ENCODE measurements around the gene GLRX2.
A peak's percentile ranks its signal among the peaks of the same experiment; 100 is the strongest.
"Not testable (repeated sequence)": the region's sequence is repeated elsewhere in the genome, so short reads cannot be mapped to it uniquely, and the experiment has no call there.

The GLRX2 gene

GRCh38 chr1:193118803-193119730 lies 13.9 kb upstream of the GLRX2 start:
- TF ChIP-seq CTCF (conservative IDR thresholded peaks at IDR 0.05; ENCODE audit: control insufficient read depth, insufficient read depth, low read depth, low read length) = no peak
- DNase-seq (ENCODE audit: low read depth) = no peak

GRCh38 chr1:193118194-193118593 lies 13.0 kb upstream of the GLRX2 start:
- DNase-seq (ENCODE audit: low read depth) = no peak
- H3K4me3 ChIP-seq (ENCODE audit: control insufficient read depth, low read depth, low read length) = no peak overlapping the region
- no peak for TF ChIP-seq CTCF (conservative IDR thresholded peaks at IDR 0.05; ENCODE audit: control insufficient read depth, insufficient read depth, low read depth, low read length)

More at GRCh38 chr1:193118803-193119730, 13.9 kb upstream of the GLRX2 start:
- H3K4me3 ChIP-seq (ENCODE audit: control insufficient read depth, low read depth, low read length) = no peak overlapping the region

GRCh38 chr1:193117167-193117566 lies 12.0 kb upstream of the GLRX2 start:
- DNase-seq (ENCODE audit: low read depth); H3K4me3 ChIP-seq (ENCODE audit: control insufficient read depth, low read depth, low read length): not testable (repeated sequence)

GRCh38 chr1:193115629-193116227 lies 10.5 kb upstream of the GLRX2 start:
- DNase-seq (ENCODE audit: low read depth) = peak; percentile 99
- no peak for TF ChIP-seq CTCF (conservative IDR thresholded peaks at IDR 0.05; ENCODE audit: control insufficient read depth, insufficient read depth, low read depth, low read length)
- H3K4me3 ChIP-seq (ENCODE audit: control insufficient read depth, low read depth, low read length) = no peak overlapping the region

- H3K4me3 ChIP-seq (ENCODE audit: control insufficient read depth, low read depth, low read length) = no peak overlapping the region
- DNase-seq (ENCODE audit: low read depth) = no peak
- no peak for TF ChIP-seq CTCF (conservative IDR thresholded peaks at IDR 0.05; ENCODE audit: control insufficient read depth, insufficient read depth, low read depth, low read length)
Observed at GRCh38 chr1:193114485-193115095, 9.4 kb upstream of the GLRX2 start.

- no peak for TF ChIP-seq CTCF (conservative IDR thresholded peaks at IDR 0.05; ENCODE audit: control insufficient read depth, insufficient read depth, low read depth, low read length)
- DNase-seq (ENCODE audit: low read depth) = peak; percentile 51
- H3K4me3 ChIP-seq (ENCODE audit: control insufficient read depth, low read depth, low read length) = no peak overlapping the region
Observed at GRCh38 chr1:193113992-193114332, 8.7 kb upstream of the GLRX2 start.
